Hematopoietic multipotent progenitor cell treated with erythropoietin and hydrocortisone succinate and interleukin-3 and kit ligand, for 6 days (in vitro differentiated cells): ENCODE measurements around the gene FGF22.
"Not testable (repeated sequence)": the region's sequence is repeated elsewhere in the genome, so short reads cannot be mapped to it uniquely, and the experiment has no call there.

Experiments used
- DNase-seq: peaks from one replicate; pipeline ENCODE4 v3.0.0-alpha.2; 2015

FGF22 gene

DNA sequence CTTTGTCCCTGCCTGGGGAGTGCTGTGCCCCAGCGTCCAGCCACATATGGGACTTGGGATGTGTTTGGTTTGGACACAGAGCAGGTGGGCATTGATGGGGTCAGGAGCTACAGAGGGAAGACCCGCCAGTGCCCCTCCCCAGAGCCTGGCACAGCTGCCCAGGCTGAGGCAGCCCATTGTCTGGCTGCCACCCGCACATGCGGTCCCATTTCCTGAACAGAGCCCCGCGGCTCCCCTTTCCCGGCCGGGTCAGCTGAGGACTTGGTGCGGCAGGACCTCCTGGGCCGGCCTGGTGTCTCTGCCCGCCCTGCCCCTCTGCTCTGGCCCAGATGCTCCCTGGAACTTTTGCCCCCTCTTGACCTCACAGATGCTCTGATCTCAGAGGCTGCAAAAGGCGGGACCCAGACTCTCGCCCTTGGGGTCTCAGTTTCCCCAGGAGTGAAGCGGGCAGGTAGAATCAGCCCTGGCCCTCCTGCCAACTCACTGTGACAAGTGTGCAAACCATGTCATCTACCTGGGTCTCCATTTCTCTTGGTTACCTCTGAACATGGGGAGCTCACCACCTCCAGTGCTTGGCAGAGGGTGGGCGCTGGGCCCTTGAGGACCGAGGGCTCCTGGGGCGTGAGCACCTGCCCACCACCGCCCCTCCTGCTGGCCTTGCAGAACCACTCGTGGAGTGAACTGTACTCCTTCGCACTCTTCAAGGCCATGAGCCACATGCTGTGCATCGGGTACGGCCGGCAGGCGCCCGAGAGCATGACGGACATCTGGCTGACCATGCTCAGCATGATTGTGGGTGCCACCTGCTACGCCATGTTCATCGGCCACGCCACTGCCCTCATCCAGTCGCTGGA is 32.2 kb upstream of the FGF22 start:
- no peak for DNase-seq

GRCh38 chr19:608155-609003 is 31.3 kb upstream of the FGF22 start:
- no peak for DNase-seq

DNA sequence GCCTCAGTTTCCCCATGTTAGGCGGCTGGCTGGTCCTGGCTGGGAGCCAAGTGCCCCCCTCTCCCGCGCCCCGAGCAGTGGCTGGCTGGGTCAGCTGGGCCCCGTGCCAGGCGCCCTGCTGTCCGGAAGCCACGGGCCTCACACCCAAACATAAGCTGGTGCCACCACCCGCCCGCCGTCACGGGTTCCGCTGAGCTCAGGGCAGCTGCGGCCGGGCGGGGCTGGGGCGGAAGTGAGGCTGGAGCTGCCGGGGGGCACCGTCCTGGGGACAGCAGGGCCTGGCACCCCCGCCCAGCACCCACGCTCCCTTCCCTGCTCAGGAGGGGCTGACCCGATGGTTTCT is 30.7 kb upstream of the FGF22 start:
- DNase-seq: peak; percentile 73

GRCh38 chr19:610071-610800 is 29.4 kb upstream of the FGF22 start:
- peak; percentile 25 for DNase-seq

GRCh38 chr19:610801-611480 is 28.7 kb upstream of the FGF22 start:
- peak; percentile 76 for DNase-seq

DNA sequence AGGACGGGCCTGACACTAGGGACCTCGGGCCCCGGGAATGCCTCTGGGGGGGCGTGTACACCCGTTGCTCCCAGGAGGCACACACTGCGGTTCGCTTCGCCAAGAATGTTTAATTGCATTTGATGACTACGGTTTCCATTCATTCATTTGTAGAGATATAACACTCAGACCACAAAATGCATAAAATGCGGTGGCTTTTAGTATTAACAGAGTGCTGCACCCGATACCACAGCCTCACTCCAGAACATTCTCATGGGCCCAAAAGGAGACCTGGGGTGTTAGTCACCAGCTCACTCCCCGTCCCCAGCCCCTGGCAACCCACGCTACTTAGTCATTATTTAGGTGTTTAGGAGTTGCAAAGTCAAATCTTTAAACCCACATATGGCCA is 28.2 kb upstream of the FGF22 start:
- no peak for DNase-seq

DNA sequence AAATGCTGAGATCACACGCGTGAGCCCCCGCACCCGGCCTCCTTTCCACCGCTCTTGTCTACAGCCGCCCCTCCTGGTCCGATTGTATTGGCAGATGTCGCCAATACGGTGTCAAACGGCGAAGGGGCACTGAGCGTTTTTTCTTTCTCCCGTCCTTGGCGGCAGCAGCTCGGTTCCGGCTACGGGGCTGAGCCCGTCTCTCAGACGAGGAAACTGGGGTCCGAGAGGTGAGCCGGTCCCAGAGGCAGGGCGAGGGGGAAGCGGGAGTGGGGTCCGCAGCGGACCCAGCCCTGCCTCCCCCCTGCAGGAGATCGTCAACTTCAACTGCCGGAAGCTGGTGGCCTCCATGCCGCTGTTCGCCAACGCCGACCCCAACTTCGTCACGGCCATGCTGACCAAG is 26.7 kb upstream of the FGF22 start:
- DNase-seq: no peak

DNA sequence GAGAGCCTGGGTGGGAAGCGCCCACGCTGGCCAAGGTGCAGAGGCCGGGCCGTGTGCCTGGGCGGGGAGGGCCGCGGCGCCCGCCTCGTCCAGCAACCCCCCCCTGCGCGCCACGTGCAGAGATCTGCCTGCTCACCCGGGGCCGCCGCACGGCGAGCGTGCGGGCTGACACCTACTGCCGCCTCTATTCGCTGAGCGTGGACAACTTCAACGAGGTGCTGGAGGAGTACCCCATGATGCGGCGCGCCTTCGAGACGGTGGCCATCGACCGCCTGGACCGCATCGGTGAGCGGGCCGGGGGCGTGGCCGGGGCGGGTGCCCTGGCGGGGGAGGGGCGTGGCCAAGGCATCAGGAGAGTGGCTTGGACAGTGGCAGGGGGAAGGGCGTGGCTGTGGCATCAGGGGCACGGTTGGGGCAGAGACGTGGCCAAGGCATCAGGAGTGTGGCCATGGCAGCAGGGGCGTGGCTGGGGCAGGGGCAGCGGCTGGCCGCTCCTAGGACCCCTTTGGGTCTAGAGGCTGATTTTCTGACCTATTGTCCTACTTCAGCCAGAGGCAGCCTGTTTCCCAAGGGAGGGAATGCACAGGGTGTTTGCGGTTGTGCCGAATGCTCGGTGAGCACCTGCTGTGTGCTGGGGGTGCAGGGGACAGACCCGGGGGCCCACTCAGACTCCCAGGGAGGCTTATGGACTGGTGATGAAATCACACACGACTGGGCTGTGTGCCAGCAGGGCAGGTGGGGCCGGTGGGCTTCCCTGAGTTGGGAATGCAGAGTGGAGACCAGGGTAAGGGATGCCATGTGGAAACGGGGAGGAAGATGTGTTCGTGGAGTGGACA is 25.7 kb upstream of the FGF22 start:
- DNase-seq: no peak

DNA sequence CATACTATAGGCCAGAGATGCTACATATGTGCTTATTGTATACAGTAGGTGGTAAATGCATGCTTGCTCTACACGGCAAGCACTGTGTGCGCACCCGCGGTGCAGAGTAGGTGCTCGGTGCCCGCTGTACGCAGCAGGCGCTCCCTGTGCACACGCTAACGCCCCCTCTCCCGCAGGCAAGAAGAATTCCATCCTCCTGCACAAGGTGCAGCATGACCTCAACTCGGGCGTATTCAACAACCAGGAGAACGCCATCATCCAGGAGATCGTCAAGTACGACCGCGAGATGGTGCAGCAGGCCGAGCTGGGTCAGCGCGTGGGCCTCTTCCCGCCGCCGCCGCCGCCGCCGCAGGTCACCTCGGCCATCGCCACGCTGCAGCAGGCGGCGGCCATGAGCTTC is 24.1 kb upstream of the FGF22 start:
- peak; percentile 51 for DNase-seq

DNA sequence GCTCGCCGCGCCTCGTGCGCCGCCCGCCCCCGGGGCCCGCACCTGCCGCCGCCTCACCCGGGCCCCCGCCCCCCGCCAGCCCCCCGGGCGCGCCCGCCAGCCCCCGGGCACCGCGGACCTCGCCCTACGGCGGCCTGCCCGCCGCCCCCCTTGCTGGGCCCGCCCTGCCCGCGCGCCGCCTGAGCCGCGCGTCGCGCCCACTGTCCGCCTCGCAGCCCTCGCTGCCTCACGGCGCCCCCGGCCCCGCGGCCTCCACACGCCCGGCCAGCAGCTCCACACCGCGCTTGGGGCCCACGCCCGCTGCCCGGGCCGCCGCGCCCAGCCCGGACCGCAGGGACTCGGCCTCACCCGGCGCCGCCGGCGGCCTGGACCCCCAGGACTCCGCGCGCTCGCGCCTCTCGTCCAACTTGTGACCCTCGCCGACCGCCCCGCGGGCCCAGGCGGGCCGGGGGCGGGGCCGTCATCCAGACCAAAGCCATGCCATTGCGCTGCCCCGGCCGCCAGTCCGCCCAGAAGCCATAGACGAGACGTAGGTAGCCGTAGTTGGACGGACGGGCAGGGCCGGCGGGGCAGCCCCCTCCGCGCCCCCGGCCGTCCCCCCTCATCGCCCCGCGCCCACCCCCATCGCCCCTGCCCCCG is 23.5 kb upstream of the FGF22 start:
- DNase-seq: no peak

- no peak for DNase-seq
Observed at GRCh38 chr19:616747-617526, 22.7 kb upstream of the FGF22 start.

DNA sequence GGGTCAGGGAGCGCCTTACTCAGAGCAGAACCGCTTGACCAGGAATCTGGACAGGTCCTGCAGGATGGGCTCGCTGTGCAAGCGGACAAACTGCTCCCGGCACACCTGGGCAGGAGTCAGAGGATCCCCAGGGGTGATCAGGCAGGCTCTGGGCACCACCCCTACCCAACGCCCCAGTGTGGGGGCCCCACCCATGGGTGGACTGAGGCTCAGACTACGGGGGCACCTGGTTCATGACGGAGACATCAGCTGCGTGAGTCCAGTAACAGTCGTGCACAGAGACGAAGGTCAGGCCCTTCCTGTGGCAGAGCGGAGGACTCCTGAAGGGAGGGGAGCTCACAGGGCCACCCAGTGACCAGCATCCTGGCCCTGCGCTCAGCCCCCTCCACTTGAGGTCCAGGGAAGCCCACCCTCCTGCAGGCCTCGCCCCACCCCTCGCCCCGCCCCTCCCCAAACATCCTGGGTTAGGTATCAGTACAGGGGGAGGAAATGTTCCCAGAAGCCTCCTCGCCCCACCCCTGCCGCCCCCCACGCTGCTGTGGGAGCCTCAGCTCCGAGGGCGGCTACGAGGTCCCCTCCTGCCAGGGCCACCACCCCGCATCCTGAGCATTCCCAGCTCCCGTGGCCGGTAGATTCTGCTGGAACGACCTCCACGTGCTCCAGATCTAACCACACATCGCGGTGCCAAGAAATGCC is 22.0 kb upstream of the FGF22 start:
- no peak for DNase-seq

GRCh38 chr19:618247-618619 is 21.4 kb upstream of the FGF22 start:
- DNase-seq: no peak

DNA sequence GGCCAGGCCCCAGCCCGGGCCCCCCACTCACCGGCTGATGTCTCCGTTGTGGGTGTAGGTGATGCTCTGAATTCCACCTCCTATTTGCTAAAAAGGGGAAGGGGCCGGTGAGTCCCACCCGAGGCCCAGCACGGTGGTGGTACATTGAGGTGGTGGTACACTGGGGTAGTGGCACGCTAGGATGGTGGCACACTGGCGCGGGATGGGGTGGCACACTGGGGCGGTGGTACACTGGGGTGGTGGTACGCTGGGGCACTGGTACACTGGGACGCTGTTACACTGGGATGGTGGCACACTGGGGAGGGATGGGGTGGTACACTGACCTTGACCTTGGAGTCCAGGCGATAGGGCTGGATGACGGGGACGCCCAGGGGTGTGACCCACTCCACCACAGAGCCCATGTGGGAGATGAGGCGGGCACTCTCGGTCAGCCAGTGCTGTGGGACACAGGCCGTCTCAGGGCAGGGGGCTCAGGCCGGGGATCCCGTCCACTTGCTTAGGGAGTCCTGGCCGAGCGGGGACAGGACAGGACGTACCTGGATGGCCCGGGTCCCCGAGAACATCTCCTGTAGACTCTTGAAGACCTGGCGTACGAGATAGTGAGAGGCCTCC is 20.9 kb upstream of the FGF22 start:
- DNase-seq: no peak

DNA sequence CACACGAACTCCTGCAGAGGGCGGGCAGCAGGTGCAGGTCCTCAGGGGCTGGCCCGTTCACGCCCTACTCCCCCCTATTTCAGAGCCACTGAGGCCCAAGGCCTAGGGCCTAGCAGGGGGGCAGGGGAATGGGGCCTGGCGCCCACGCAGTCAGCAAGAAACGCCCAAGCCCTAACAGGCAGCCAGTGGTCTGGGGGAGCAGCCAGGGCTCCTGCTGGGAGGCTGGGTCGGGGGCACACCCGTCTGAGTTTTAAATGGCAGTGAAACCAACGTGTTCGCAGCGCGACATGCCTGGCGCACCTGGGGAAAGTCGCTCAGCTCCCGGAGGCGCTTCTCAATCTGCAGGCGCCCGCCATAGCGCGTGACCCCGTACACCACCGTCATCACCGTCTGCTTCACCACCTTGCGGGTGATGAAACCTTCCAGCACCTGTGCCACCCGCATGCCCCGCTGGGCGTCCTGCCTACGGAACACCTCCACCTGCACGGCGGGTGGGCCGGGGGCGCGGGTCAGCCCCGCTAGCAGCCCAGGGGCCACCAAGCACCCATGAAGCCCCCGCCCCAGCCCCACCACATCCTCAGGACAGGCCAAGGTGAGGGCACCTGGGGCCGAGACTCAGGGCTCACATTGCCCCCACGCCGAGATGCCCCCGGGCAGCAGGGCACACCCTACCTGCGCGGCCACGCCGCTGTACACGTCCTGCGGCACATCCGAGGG is 20.2 kb upstream of the FGF22 start:
- DNase-seq: no peak

GRCh38 chr19:620166-620862 is 19.4 kb upstream of the FGF22 start:
- no peak for DNase-seq

DNA sequence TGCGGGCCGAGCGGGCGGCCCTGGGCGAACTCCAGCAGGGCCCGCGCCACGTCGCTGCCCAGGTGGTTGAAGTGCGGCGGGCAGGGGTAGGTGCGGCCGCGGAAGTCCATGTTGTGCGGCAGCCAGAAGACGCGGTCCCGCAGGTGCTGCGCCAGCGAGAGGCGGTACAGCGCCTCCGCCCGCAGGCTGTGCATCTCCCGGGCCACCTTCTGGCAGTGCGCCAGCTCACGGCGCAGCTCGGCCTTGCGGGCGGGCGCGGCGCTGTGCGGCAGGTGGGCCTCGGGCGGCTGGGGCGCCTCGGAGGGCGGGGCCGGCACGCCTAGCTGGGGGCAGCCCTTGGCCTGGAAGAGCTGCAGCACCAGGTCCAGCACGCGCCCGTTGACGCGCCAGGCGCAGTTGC is 18.5 kb upstream of the FGF22 start:
- not testable (repeated sequence) for DNase-seq

DNA sequence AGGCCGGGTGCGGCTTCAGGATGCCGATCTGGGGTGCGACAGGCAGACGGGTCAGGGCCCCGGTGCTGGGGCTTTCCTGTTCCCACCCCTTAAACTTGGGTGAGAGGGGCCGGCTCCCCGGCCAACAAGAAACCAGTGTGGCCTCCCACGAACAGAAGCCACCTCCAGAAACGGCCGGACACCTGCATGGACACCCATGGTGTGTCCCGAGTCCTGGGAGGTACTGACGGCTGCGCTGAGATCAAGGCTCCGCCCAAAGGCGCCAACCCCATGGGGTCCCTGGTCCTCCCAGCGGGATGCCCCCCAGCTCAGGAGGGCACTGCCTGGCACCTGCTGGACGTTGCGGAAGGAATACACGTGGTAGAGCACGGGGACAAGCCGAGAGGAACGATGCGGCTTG is 17.9 kb upstream of the FGF22 start:
- DNase-seq: no peak
